H9 (cell line): ENCODE data around the gene CREB3L2. TPM values are rescaled to one million over a fixed set of nuclear protein-coding genes. Genes with fewer than 3 reads are reported as not detected.

Experiments used
- DNase-seq: peaks from one replicate; pipeline ENCODE4 v3.0.0-alpha.2; 2017
- H2AFZ ChIP-seq: one replicate; pipeline ENCODE4 v1.6.1; 2013; ENCODE audit warnings: mild to moderate bottlenecking, low read length, control low read depth, moderate library complexity
- H2AK5ac ChIP-seq: 2 replicates; pipeline ENCODE4 v1.6.1; 2013; ENCODE audit warnings: low read length, control low read depth, mixed read lengths; ENCODE audit not compliant: insufficient read length
- H2BK120ac ChIP-seq: one replicate; pipeline ENCODE4 v1.6.1; 2013; ENCODE audit warnings: low read depth, mild to moderate bottlenecking, low read length, control low read depth, inconsistent platforms; ENCODE audit not compliant: poor library complexity, severe bottlenecking
- H2BK12ac ChIP-seq: 2 replicates; pipeline ENCODE4 v1.6.1; 2013; ENCODE audit warnings: low read length, control low read depth, mixed read lengths, low read depth; ENCODE audit not compliant: insufficient read length
- H2BK15ac ChIP-seq: 2 replicates; pipeline ENCODE4 v1.6.1; 2013; ENCODE audit warnings: low read depth, low read length, control low read depth
- H2BK20ac ChIP-seq: one replicate; pipeline ENCODE4 v1.6.1; 2013; ENCODE audit warnings: low read depth, mild to moderate bottlenecking, low read length, control low read depth, inconsistent platforms; ENCODE audit not compliant: poor library complexity, severe bottlenecking
- H2BK5ac ChIP-seq: 2 replicates; pipeline ENCODE4 v1.6.1; 2013; ENCODE audit warnings: low read length, control low read depth, mixed read lengths; ENCODE audit not compliant: insufficient read length
- H3K14ac ChIP-seq: 2 replicates; pipeline ENCODE4 v1.6.1; 2013; ENCODE audit warnings: low read length, control low read depth; ENCODE audit not compliant: insufficient read depth
- H3K18ac ChIP-seq: 2 replicates; pipeline ENCODE4 v1.6.1; 2013; ENCODE audit warnings: low read depth, mild to moderate bottlenecking, mixed read lengths, low read length, control low read depth; ENCODE audit not compliant: insufficient read length
- H3K23ac ChIP-seq: 2 replicates; pipeline ENCODE4 v1.6.1; 2013; ENCODE audit warnings: low read length, control low read depth, mixed read lengths, low read depth; ENCODE audit not compliant: insufficient read length
- H3K23me2 ChIP-seq: 2 replicates; pipeline ENCODE4 v1.6.1; 2013; ENCODE audit warnings: low read depth, mild to moderate bottlenecking, mixed read lengths, low read length, control low read depth; ENCODE audit not compliant: insufficient read length, poor library complexity, severe bottlenecking
- H3K27ac ChIP-seq: 2 replicates; pipeline ENCODE4 v1.5.1; 2013; ENCODE audit warnings: low read length, control low read depth, mixed read lengths, low read depth; ENCODE audit not compliant: insufficient read length
- H3K27me3 ChIP-seq: 2 replicates; pipeline ENCODE4 v1.6.1; 2013; ENCODE audit warnings: low read length, control low read depth, inconsistent platforms; ENCODE audit not compliant: insufficient read depth
- H3K4ac ChIP-seq: 2 replicates; pipeline ENCODE4 v1.6.1; 2013; ENCODE audit warnings: low read depth, mild to moderate bottlenecking, control low read depth, inconsistent platforms, low read length, moderate library complexity
- H3K4me1 ChIP-seq: 2 replicates; pipeline ENCODE4 v1.6.1; 2013; ENCODE audit warnings: low read length, control low read depth, inconsistent platforms; ENCODE audit not compliant: insufficient read depth
- H3K4me2 ChIP-seq: 2 replicates; pipeline ENCODE4 v1.6.1; 2013; ENCODE audit warnings: low read length, control low read depth, mixed read lengths; ENCODE audit not compliant: insufficient read length, insufficient read depth
- H3K56ac ChIP-seq: 2 replicates; pipeline ENCODE4 v1.6.1; 2013; ENCODE audit warnings: low read depth, mild to moderate bottlenecking, mixed read lengths, low read length, control low read depth; ENCODE audit not compliant: insufficient read length
- H3K79me1 ChIP-seq: 2 replicates; pipeline ENCODE4 v1.6.1; 2013; ENCODE audit warnings: low read depth, mild to moderate bottlenecking, moderate library complexity, low read length, control low read depth, inconsistent platforms; ENCODE audit not compliant: insufficient read depth, poor library complexity, severe bottlenecking
- H3K79me2 ChIP-seq: 2 replicates; pipeline ENCODE4 v1.6.1; 2013; ENCODE audit warnings: low read length, control low read depth, inconsistent platforms; ENCODE audit not compliant: insufficient read depth
- H3K9ac ChIP-seq: 2 replicates; pipeline ENCODE4 v1.6.1; 2013; ENCODE audit warnings: low read length, control low read depth, mixed read lengths; ENCODE audit not compliant: insufficient read length; ENCODE audit errors: extremely low read depth
- H3K9me3 ChIP-seq: one replicate; pipeline ENCODE4 v1.6.1; 2013; ENCODE audit warnings: low read depth, low read length, inconsistent platforms; ENCODE audit not compliant: control insufficient read depth
- H3T11ph ChIP-seq: one replicate; pipeline ENCODE4 v1.6.1; 2013; ENCODE audit warnings: mild to moderate bottlenecking, low read length, control low read depth, inconsistent platforms
- H4K20me1 ChIP-seq: one replicate; pipeline ENCODE4 v1.6.1; 2013; ENCODE audit not compliant: control insufficient read depth, insufficient read length, insufficient read depth
- H4K5ac ChIP-seq: 2 replicates; pipeline ENCODE4 v1.6.1; 2013; ENCODE audit warnings: low read depth, mild to moderate bottlenecking, mixed read lengths, low read length, control low read depth; ENCODE audit not compliant: insufficient read length
- H4K8ac ChIP-seq: replicated peaks from 2 replicates; pipeline ENCODE4 v1.6.1; 2013; ENCODE audit warnings: low read length, control low read depth, mixed read lengths, low read depth; ENCODE audit not compliant: insufficient read length
- H4K91ac ChIP-seq: 2 replicates; pipeline ENCODE4 v1.6.1; 2013; ENCODE audit warnings: low read depth, mild to moderate bottlenecking, moderate library complexity, mixed read lengths, low read length, control low read depth; ENCODE audit not compliant: insufficient read length
- H3K27ac Mint-ChIP-seq, 3 experiments: 2 replicates in 2 of 3; 3 replicates in 1 of 3; pipeline ENCODE4 v1.8.0; 2020 to 2021; ENCODE audit warnings: mixed read lengths in 3 of 3, mild to moderate bottlenecking in 1 of 3, moderate library complexity in 1 of 3
- H3K27me3 Mint-ChIP-seq: 2 replicates; pipeline ENCODE4 v1.8.0; 2021; ENCODE audit warnings: low read depth, mild to moderate bottlenecking, moderate library complexity, mixed read lengths
- H3K36me3 Mint-ChIP-seq, 3 experiments: 2 replicates in 2 of 3; 3 replicates in 1 of 3; pipeline ENCODE4 v1.8.0; 2020 to 2021; ENCODE audit warnings: low read depth in 3 of 3, mixed read lengths in 3 of 3; ENCODE audit not compliant: insufficient read depth in 1 of 3
- H3K4me1 Mint-ChIP-seq, 2 experiments: 2 replicates each; pipeline ENCODE4 v1.8.0; 2020; ENCODE audit warnings: mixed read lengths in 2 of 2
- H3K4me3 Mint-ChIP-seq, 2 experiments: 2 replicates in 1 of 2; 3 replicates in 1 of 2; pipeline ENCODE4 v1.8.0; 2020 to 2021; ENCODE audit warnings: mild to moderate bottlenecking in 2 of 2, mixed read lengths in 2 of 2, moderate library complexity in 1 of 2
- H3K9me3 Mint-ChIP-seq, 2 experiments: 2 replicates in 1 of 2; 3 replicates in 1 of 2; pipeline ENCODE4 v1.8.0; 2020; ENCODE audit warnings: mild to moderate bottlenecking in 2 of 2, mixed read lengths in 2 of 2, moderate library complexity in 1 of 2
- CTCF ChIP-seq: fragments of 200-600 bp; sonication (generic); conservative IDR thresholded peaks from 3 replicates; pipeline ENCODE4 v1.8.0; 2021; ENCODE audit warnings: antibody characterized with exemption, mild to moderate bottlenecking
- whole genome bisulfite sequencing: extraction: QIAGEN DNeasy Blood & Tissue Kit; methylation state at CpG from one replicate; pipeline ENCODE4 v1.1.7; 2013; ENCODE audit warnings: missing lambda C conversion rate, low lambda C conversion rate, mixed read lengths; ENCODE audit not compliant: insufficient read length; ENCODE audit errors: extremely low coverage; 5-methylcytosine and 5-hydroxymethylcytosine counted together
- total RNA-seq: library from RNA; stranded (reverse); gene quantifications from 2 replicates; pipeline ENCODE4 v1.2.1, GENCODE V29; 2021

The CREB3L2 gene
- total RNA-seq, 1 experiment from 2014 or later: 60.7 TPM

GRCh38 chr7:137962875-137963507, 38.9 kb downstream of the CREB3L2 start:
- Histone ChIP-seq H3T11ph (no peak overlapping the region), H2AK5ac (no peak overlapping the region), H3K18ac (no peak overlapping the region), H2BK120ac (peak overlapping the region; percentile 14), H2BK20ac (no peak overlapping the region), H3K23ac (no peak overlapping the region), H2BK12ac (no peak overlapping the region), H3K4me2 (no peak overlapping the region), H3K27ac (no peak overlapping the region), H3K9me3 (no peaks in the 10 kb centered on the region), H4K8ac (no peak overlapping the region), H3K79me1 (no peaks in the 10 kb centered on the region), H3K27me3 (no peaks in the 10 kb centered on the region), H4K91ac (no peak overlapping the region), H2BK15ac (no peak overlapping the region), H2BK5ac (no peak overlapping the region), H3K79me2 (peaks cover 3% of the 10 kb centered on the region; the same call in 1 of the 2 replicates), H3K23me2 (no peaks in the 10 kb centered on the region), H3K14ac (no peak overlapping the region), H4K20me1 (no peaks in the 10 kb centered on the region), H3K9ac (no peak overlapping the region), H3K4ac (no peak overlapping the region), H3K4me1 (peaks cover 15% of the 10 kb centered on the region; the same call in 1 of the 2 replicates), H3K56ac (no peak overlapping the region), H2AFZ (no peak overlapping the region), H4K5ac (no peak overlapping the region)
- peak overlapping the region; percentile 6 to 25 (median 16); a peak in 5 of 7 replicates for H3K27ac Mint-ChIP-seq
- no peaks in the 10 kb centered on the region; a peak in 1 of 5 replicates for H3K9me3 Mint-ChIP-seq
- DNase-seq: no peak
- TF ChIP-seq CTCF: no peak
- WGBS: no CpG with 5 or more reads among the region's 7 CpGs
- no peaks in the 10 kb centered on the region for H3K27me3 Mint-ChIP-seq
- no peak overlapping the region for H3K4me3 Mint-ChIP-seq
- peaks cover 14 to 30% (median 23%) of the 10 kb centered on the region in 3 experiments for H3K36me3 Mint-ChIP-seq
- peaks cover 27 to 39% of the 10 kb centered on the region in 2 experiments for H3K4me1 Mint-ChIP-seq
